Fibroblast of mammary gland (primary cell): ENCODE measurements around the gene FBXO15.

Experiments
- DNase-seq: peaks from one replicate; pipeline ENCODE4 v3.0.0-alpha.2; 2010; ENCODE audit warnings: low read depth
- H3K4me3 ChIP-seq: 2 replicates; pipeline ENCODE4 v1.5.1; 2011; ENCODE audit warnings: low read depth, mild to moderate bottlenecking, low read length, moderate library complexity; ENCODE audit not compliant: control insufficient read depth
- CTCF ChIP-seq: conservative IDR thresholded peaks from 2 replicates; pipeline ENCODE4 v1.5.1; 2011; ENCODE audit warnings: low read depth, low read length, inconsistent platforms; ENCODE audit not compliant: control insufficient read depth, insufficient read depth

FBXO15 gene

DNA sequence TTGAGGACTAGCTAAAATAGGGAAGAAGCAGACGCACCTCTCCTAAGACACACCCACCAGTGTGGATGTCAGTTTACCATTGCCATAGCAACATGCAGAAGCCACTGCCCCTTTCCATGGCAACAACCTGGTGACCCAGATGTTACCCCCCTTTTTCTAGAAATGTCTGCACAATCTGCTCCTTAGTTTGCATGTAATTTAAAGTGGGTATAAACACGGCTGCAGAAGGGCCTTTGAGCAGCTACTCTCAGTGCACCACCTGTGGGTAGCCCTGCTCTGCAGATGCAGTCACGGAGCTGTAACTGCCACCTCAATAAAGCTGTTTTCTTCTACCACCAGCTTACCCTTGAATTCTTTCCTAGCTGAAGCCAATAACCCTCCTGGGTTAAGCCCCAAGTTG lies 87.1 kb downstream of the FBXO15 start:
- no peak for TF ChIP-seq CTCF
- DNase-seq: no peak
- H3K4me3 ChIP-seq: no peak overlapping the region

DNA sequence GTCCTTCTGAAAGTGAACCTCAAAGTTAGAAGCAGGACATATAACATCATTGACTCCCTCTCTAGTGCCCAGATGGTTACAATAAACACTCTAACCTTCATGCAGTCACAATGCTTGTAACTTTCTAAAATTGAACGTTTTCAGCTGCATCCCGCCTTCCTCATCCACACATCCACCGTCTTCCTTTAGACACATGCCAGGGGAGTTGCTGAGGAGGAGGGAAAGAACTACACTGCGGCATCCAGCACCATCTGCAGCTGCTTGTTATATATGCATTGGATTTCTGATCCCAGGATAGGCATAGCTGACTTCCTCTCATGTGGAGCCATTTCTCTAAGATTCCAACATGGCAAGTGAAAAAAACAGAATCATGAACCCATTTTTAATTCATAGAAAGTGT lies 96.8 kb downstream of the FBXO15 start:
- no peak overlapping the region for H3K4me3 ChIP-seq
- no peak for DNase-seq
- no peak for TF ChIP-seq CTCF

GRCh38 chr18:74040459-74041332 lies 106.9 kb downstream of the FBXO15 start:
- peak; percentile 19 for DNase-seq
- peak; percentile 63 for TF ChIP-seq CTCF
- H3K4me3 ChIP-seq: no peak overlapping the region

- H3K4me3 ChIP-seq: no peak overlapping the region
- DNase-seq: no peak
- TF ChIP-seq CTCF: no peak
Measured at GRCh38 chr18:74040008-74040407, 107.6 kb downstream of the FBXO15 start.

- no peak for TF ChIP-seq CTCF
- DNase-seq: no peak
- H3K4me3 ChIP-seq: no peak overlapping the region
Measured at GRCh38 chr18:74029161-74029560, 118.5 kb downstream of the FBXO15 start.
